Measurements from ENCODE around the gene TENM4. TPM values are rescaled to one million over a fixed set of nuclear protein-coding genes. Genes with fewer than 3 reads are reported as not detected.

The TENM4 gene
- total and polyA plus RNA-seq, 2 of the 13 experiments (the other 11 are each of a cell fraction or from before 2014, with no cell fraction given) = not detected

- Histone ChIP-seq H3K27me3 (ENCODE audit: control insufficient read depth in 1 of 2, insufficient read depth in 2 of 2, low read length in 2 of 2) (no peaks in the 10 kb centered on the region; a peak in 3 of 5 replicates), H3K79me2 (ENCODE audit: insufficient read depth, low read length) (no peaks in the 10 kb centered on the region)
- WGBS (ENCODE audit: low lambda C conversion rate) = 5% methylated on average over 12 of the region's 13 CpGs
Measured at GRCh38 chr11:79227767-79228755, 212.8 kb downstream of the TENM4 start.

More at GRCh38 chr11:79227767-79228755, 212.8 kb downstream of the TENM4 start:
- in situ Hi-C loops (cut with HindIII; ENCODE audit: extremely low pct_ligation_motif_present, low pct_unique_long_range_greater_than_20kb) (no loop called here), intact Hi-C loops (cut with micrococcal nuclease; ENCODE audit: unreplicated experiment) (no loop called here)
- ChIA-PET CTCF (ENCODE audit: low intra/inter-chr PET ratio, low total read pairs) (no interaction called here), POLR2A (no interaction called here)
- H4K20me1 ChIP-seq (ENCODE audit: insufficient read depth, low read length) = no peaks in the 10 kb centered on the region
- no TSS peak for BruUV-seq (replicated peaks)
- no peak for DNase-seq (ENCODE audit: low spot score)
- H3K4me1 ChIP-seq (ENCODE audit: insufficient read depth, low read length) = no peaks in the 10 kb centered on the region
- no peak overlapping the region for H2AFZ ChIP-seq (ENCODE audit: low read length)
- H3K9me3 ChIP-seq (ENCODE audit: low read length) = no peaks in the 10 kb centered on the region
- no peak overlapping the region for H3K9ac ChIP-seq (ENCODE audit: insufficient read depth, low read depth, low read length)
- no peak for ATAC-seq
- TF ChIP-seq MNT (IDR thresholded peaks at IDR 0.05) (peak; percentile 91), SALL2 (CRISPR knock-in tag; IDR thresholded peaks at IDR 0.05) (no peak), ZFY (CRISPR knock-in tag; IDR thresholded peaks at IDR 0.05) (no peak), MAF1 (CRISPR knock-in tag; IDR thresholded peaks at IDR 0.05; ENCODE audit: borderline replicate concordance) (no peak), ZNF770 (CRISPR knock-in tag; IDR thresholded peaks at IDR 0.05) (no peak)
- TF ChIP-seq, protein P1, sequence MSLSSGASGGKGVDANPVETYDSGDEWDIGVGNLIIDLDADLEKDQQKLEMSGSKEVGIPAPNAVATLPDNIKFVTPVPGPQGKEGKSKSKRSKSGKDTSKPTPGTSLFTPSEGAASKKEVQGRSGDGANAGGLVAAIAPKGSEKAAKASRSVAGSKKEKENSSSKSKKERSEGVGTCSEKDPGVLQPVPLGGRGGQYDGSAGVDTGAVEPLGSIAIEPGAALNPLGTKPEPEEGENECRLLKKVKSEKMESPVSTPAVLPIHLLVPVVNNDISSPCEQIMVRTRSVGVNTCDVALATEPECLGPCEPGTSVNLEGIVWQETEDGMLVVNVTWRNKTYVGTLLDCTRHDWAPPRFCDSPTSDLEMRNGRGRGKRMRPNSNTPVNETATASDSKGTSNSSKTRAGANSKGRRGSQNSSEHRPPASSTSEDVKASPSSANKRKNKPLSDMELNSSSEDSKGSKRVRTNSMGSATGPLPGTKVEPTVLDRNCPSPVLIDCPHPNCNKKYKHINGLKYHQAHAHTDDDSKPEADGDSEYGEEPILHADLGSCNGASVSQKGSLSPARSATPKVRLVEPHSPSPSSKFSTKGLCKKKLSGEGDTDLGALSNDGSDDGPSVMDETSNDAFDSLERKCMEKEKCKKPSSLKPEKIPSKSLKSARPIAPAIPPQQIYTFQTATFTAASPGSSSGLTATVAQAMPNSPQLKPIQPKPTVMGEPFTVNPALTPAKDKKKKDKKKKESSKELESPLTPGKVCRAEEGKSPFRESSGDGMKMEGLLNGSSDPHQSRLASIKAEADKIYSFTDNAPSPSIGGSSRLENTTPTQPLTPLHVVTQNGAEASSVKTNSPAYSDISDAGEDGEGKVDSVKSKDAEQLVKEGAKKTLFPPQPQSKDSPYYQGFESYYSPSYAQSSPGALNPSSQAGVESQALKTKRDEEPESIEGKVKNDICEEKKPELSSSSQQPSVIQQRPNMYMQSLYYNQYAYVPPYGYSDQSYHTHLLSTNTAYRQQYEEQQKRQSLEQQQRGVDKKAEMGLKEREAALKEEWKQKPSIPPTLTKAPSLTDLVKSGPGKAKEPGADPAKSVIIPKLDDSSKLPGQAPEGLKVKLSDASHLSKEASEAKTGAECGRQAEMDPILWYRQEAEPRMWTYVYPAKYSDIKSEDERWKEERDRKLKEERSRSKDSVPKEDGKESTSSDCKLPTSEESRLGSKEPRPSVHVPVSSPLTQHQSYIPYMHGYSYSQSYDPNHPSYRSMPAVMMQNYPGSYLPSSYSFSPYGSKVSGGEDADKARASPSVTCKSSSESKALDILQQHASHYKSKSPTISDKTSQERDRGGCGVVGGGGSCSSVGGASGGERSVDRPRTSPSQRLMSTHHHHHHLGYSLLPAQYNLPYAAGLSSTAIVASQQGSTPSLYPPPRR (CRISPR knock-in tag; IDR thresholded peaks at IDR 0.05; ENCODE audit: borderline replicate concordance) = no peak
- TF ChIP-seq, protein P2, sequence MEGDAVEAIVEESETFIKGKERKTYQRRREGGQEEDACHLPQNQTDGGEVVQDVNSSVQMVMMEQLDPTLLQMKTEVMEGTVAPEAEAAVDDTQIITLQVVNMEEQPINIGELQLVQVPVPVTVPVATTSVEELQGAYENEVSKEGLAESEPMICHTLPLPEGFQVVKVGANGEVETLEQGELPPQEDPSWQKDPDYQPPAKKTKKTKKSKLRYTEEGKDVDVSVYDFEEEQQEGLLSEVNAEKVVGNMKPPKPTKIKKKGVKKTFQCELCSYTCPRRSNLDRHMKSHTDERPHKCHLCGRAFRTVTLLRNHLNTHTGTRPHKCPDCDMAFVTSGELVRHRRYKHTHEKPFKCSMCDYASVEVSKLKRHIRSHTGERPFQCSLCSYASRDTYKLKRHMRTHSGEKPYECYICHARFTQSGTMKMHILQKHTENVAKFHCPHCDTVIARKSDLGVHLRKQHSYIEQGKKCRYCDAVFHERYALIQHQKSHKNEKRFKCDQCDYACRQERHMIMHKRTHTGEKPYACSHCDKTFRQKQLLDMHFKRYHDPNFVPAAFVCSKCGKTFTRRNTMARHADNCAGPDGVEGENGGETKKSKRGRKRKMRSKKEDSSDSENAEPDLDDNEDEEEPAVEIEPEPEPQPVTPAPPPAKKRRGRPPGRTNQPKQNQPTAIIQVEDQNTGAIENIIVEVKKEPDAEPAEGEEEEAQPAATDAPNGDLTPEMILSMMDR (CRISPR knock-in tag; IDR thresholded peaks at IDR 0.05) = 0 out of 2 replicates have a peak, but pooled peaks have one; percentile 3
- no peaks in the 10 kb centered on the region for H3K36me3 ChIP-seq (replicated peaks in 1 of 2; ENCODE audit: control insufficient read depth in 1 of 2, insufficient read depth in 2 of 2, low read length in 2 of 2)
- no peak overlapping the region for H3K4me2 ChIP-seq (ENCODE audit: low read depth, low read length)
- no peak for FAIRE-seq
- no peak overlapping the region for H3K4me3 ChIP-seq (replicated peaks in 1 of 3; ENCODE audit: insufficient read depth in 1 of 3, low read depth in 2 of 3, low read length in 3 of 3)
- H3K27ac ChIP-seq (ENCODE audit: extremely low read length, insufficient read depth, low read length) = no peak overlapping the region

All from HepG2 (cell line).